HEK293 (cell line): ENCODE measurements around the gene FCER2.

ENCODE experiments used
- CTCF ChIA-PET: fragments of 350-600 bp; formaldehyde crosslinking; extraction: SDS; loops from one replicate; lab custom pipeline; 2021; ENCODE audit warnings: antibody characterized with exemption; lab: Yijun Ruan, JAX
- POLR2A ChIA-PET: fragments of 300-600 bp; formaldehyde crosslinking; extraction: SDS; loops from one replicate; lab custom pipeline; 2020; ENCODE audit warnings: antibody characterized with exemption, inconsistent platforms; lab: Yijun Ruan, JAX
- H3K27ac ChIP-seq: fragments of 200-500 bp; sonication (Bioruptor generic); 2 replicates; pipeline ENCODE4 v1.5.1; 2014; ENCODE audit warnings: low read depth, low read length, control low read depth, inconsistent platforms; ENCODE audit errors: extremely low read depth
- H3K36me3 ChIP-seq, 2 experiments: fragments of 200-500 bp in 1 of 2; sonication (Bioruptor generic) in 1 of 2; 1 replicate in 1 of 2; 2 replicates in 1 of 2; pipeline ENCODE4 v1.5.1; 2014 to 2017; ENCODE audit warnings: inconsistent platforms in 2 of 2, low read length in 2 of 2; ENCODE audit not compliant: control insufficient read depth in 2 of 2, insufficient read depth in 1 of 2
- H3K4me1 ChIP-seq: fragments of 200-500 bp; sonication (Bioruptor generic); 2 replicates; pipeline ENCODE4 v1.5.1; 2014; ENCODE audit warnings: mild to moderate bottlenecking, low read length, inconsistent platforms; ENCODE audit not compliant: control insufficient read depth, insufficient read depth
- H3K4me3 ChIP-seq: 2 replicates; pipeline ENCODE4 v1.5.1; 2011; ENCODE audit warnings: low read depth, mild to moderate bottlenecking, control low read depth, low read length, moderate library complexity
- H3K9me3 ChIP-seq: fragments of 200-500 bp; sonication (Bioruptor generic); 2 replicates; pipeline ENCODE4 v1.5.1; 2014; ENCODE audit warnings: low read depth, low read length, inconsistent platforms; ENCODE audit not compliant: control insufficient read depth, insufficient read depth
- EGR2 ChIP-seq: fragments of 450-650 bp; formaldehyde crosslinking; IDR thresholded peaks from 2 replicates; pipeline ENCODE4 v1.5.1; 2016; ENCODE audit warnings: low read depth, missing biosample characterization, missing genetic modification characterization
- GLI2 ChIP-seq: fragments of 450-650 bp; formaldehyde crosslinking; IDR thresholded peaks from 2 replicates; pipeline ENCODE4; 2017; ENCODE audit warnings: missing biosample characterization, missing genetic modification characterization, low read depth, borderline replicate concordance
- HOXD13 ChIP-seq: sonication (generic); formaldehyde crosslinking; IDR thresholded peaks from 2 replicates; pipeline ENCODE4 v1.8.0; 2022; ENCODE audit warnings: missing genetic modification reagents, borderline replicate concordance
- MEIS1 ChIP-seq: sonication (generic); formaldehyde crosslinking; IDR thresholded peaks from 2 replicates; pipeline ENCODE4 v1.8.1; 2022; ENCODE audit warnings: missing genetic modification reagents, mild to moderate bottlenecking, borderline replicate concordance
- OSR2 ChIP-seq: fragments of 450-650 bp; formaldehyde crosslinking; IDR thresholded peaks from 2 replicates; pipeline ENCODE4 v1.5.1; 2016; ENCODE audit warnings: missing biosample characterization, missing genetic modification characterization
- PRDM1 ChIP-seq: fragments of 450-650 bp; formaldehyde crosslinking; IDR thresholded peaks from 2 replicates; pipeline ENCODE4; 2016; ENCODE audit warnings: missing biosample characterization, missing genetic modification characterization
- SCRT1 ChIP-seq: fragments of 450-650 bp; formaldehyde crosslinking; IDR thresholded peaks from 2 replicates; pipeline ENCODE4 v1.5.1; 2016; ENCODE audit warnings: missing biosample characterization, missing genetic modification characterization, borderline replicate concordance
- ZBTB17 ChIP-seq: fragments of 450-650 bp; formaldehyde crosslinking; IDR thresholded peaks from 2 replicates; pipeline ENCODE4 v1.5.1; 2016; ENCODE audit warnings: missing biosample characterization, missing genetic modification characterization
- ZNF114 ChIP-seq: fragments of 450-650 bp; formaldehyde crosslinking; IDR thresholded peaks from 2 replicates; pipeline ENCODE4 v1.5.0; 2017; ENCODE audit warnings: missing biosample characterization, missing genetic modification characterization
- ZNF19 ChIP-seq: fragments of 450-650 bp; formaldehyde crosslinking; IDR thresholded peaks from 2 replicates; pipeline ENCODE4; 2016; ENCODE audit warnings: missing biosample characterization, missing genetic modification characterization, low read depth
- ZNF214 ChIP-seq: fragments of 450-650 bp; formaldehyde crosslinking; IDR thresholded peaks from 2 replicates; pipeline ENCODE4 v1.5.1; 2017; ENCODE audit warnings: missing biosample characterization, mild to moderate bottlenecking, missing genetic modification characterization, borderline replicate concordance
- ZNF266 ChIP-seq: fragments of 450-650 bp; formaldehyde crosslinking; IDR thresholded peaks from 2 replicates; pipeline ENCODE4 v1.5.1; 2016; ENCODE audit warnings: missing biosample characterization, missing genetic modification characterization, low read depth
- ZNF274 ChIP-seq, 2 experiments: fragments of 200-500 bp in 1 of 2; fragments of 450-650 bp in 1 of 2; sonication (Bioruptor generic) in 1 of 2; formaldehyde crosslinking in 1 of 2; IDR thresholded peaks; 2 replicates each; pipeline versions ENCODE4 v1.5.1 to v1.6.1; 2014 to 2016; ENCODE audit warnings: borderline replicate concordance in 1 of 2, inconsistent platforms in 1 of 2, low read length in 1 of 2, missing biosample characterization in 1 of 2, missing genetic modification characterization in 1 of 2
- ZNF292 ChIP-seq: fragments of 450-650 bp; formaldehyde crosslinking; IDR thresholded peaks from 2 replicates; pipeline ENCODE4 v1.5.1; 2016; ENCODE audit warnings: low read depth, missing biosample characterization, missing genetic modification characterization, borderline replicate concordance
- ZNF311 ChIP-seq: fragments of 450-650 bp; formaldehyde crosslinking; IDR thresholded peaks from 2 replicates; pipeline ENCODE4 v1.5.1; 2017; ENCODE audit warnings: missing biosample characterization, missing genetic modification characterization, borderline replicate concordance
- ZNF335 ChIP-seq: fragments of 450-650 bp; formaldehyde crosslinking; conservative IDR thresholded peaks from 2 replicates; pipeline ENCODE4 v1.5.1; 2016; ENCODE audit warnings: missing biosample characterization, missing genetic modification characterization
- ZNF354C ChIP-seq: fragments of 450-650 bp; formaldehyde crosslinking; IDR thresholded peaks from 2 replicates; pipeline ENCODE4 v1.5.1; 2016; ENCODE audit warnings: missing biosample characterization, missing genetic modification characterization, low read depth, borderline replicate concordance
- ZNF366 ChIP-seq: fragments of 450-650 bp; formaldehyde crosslinking; conservative IDR thresholded peaks from 2 replicates; pipeline ENCODE4 v1.5.1; 2016; ENCODE audit warnings: missing biosample characterization, missing genetic modification characterization
- ZNF501 ChIP-seq: fragments of 450-650 bp; formaldehyde crosslinking; IDR thresholded peaks from 2 replicates; pipeline ENCODE4 v1.5.1; 2016; ENCODE audit warnings: missing biosample characterization, missing genetic modification characterization
- ZNF558 ChIP-seq: fragments of 450-650 bp; formaldehyde crosslinking; IDR thresholded peaks from 2 replicates; pipeline ENCODE4 v1.5.1; 2016; ENCODE audit warnings: missing biosample characterization, missing genetic modification characterization
- ZNF560 ChIP-seq: fragments of 450-650 bp; formaldehyde crosslinking; IDR thresholded peaks from 2 replicates; pipeline ENCODE4 v1.5.1; 2017; ENCODE audit warnings: missing biosample characterization, missing genetic modification characterization, borderline replicate concordance
- ZNF585B ChIP-seq: fragments of 450-650 bp; formaldehyde crosslinking; IDR thresholded peaks from 2 replicates; pipeline ENCODE4 v1.5.1; 2016; ENCODE audit warnings: missing biosample characterization, missing genetic modification characterization
- ZNF596 ChIP-seq: fragments of 450-650 bp; IDR thresholded peaks from 2 replicates; pipeline ENCODE4 v1.5.0; 2018; ENCODE audit warnings: missing biosample characterization, mild to moderate bottlenecking, missing genetic modification characterization, moderate library complexity
- ZNF600 ChIP-seq: fragments of 450-650 bp; formaldehyde crosslinking; IDR thresholded peaks from 2 replicates; pipeline ENCODE4 v1.5.1; 2016; ENCODE audit warnings: missing biosample characterization, missing genetic modification characterization
- ZNF624 ChIP-seq: fragments of 450-650 bp; formaldehyde crosslinking; IDR thresholded peaks from 2 replicates; pipeline ENCODE4 v1.5.1; 2017; ENCODE audit warnings: missing biosample characterization, missing genetic modification characterization
- ZNF626 ChIP-seq: fragments of 450-650 bp; sonication (Bioruptor Pico); formaldehyde crosslinking; IDR thresholded peaks from 2 replicates; pipeline ENCODE4 v1.5.1; 2018; ENCODE audit warnings: missing biosample characterization, missing genetic modification characterization, inconsistent platforms
- ZNF664 ChIP-seq: fragments of 450-650 bp; formaldehyde crosslinking; IDR thresholded peaks from 2 replicates; pipeline ENCODE4 v1.5.1; 2016; ENCODE audit warnings: missing biosample characterization, missing genetic modification characterization
- ZNF76 ChIP-seq: fragments of 450-650 bp; formaldehyde crosslinking; IDR thresholded peaks from 2 replicates; pipeline ENCODE4; 2016; ENCODE audit warnings: low read depth, missing biosample characterization, missing genetic modification characterization, borderline replicate concordance

The FCER2 gene

GRCh38 chr19:7645656-7646425 lies 56.1 kb downstream of the FCER2 start:
- Histone ChIP-seq H3K27ac (no peak overlapping the region), H3K9me3 (no peaks in the 10 kb centered on the region), H3K36me3 (peaks cover 0 to 8% of the 10 kb centered on the region in 2 experiments; a peak in 1 of 3 replicates), H3K4me3 (no peak overlapping the region), H3K4me1 (no peaks in the 10 kb centered on the region)
- CTCF ChIA-PET, result interaction anchor here (0.6 kb wide), 1 partner anchor 156 kb away, joined by 3 read pairs; no protein-coding TSS in a partner anchor
- POLR2A ChIA-PET, result interaction anchor here (0.6 kb wide), 1 partner anchor 305 kb away, joined by 3 read pairs; no protein-coding TSS in a partner anchor
- no peak for TF ChIP-seq GLI2 (tag by site-specific recombination)
- no peak for TF ChIP-seq ZNF114 (tag by site-specific recombination)
- TF ChIP-seq ZNF19, result no peak
- TF ChIP-seq ZNF600 (tag by site-specific recombination), result no peak
- TF ChIP-seq ZNF311 (tag by site-specific recombination), result no peak
- no peak for TF ChIP-seq ZNF274 (IDR thresholded peaks at IDR 0.05; ENCODE audit: low read length)
- TF ChIP-seq ZNF274 (tag by site-specific recombination; IDR thresholded peaks at IDR 0.05; ENCODE audit: borderline replicate concordance), result no peak
- TF ChIP-seq OSR2 (tag by site-specific recombination), result no peak
- no peak for TF ChIP-seq ZNF624 (tag by site-specific recombination)
- no peak for TF ChIP-seq EGR2 (tag by site-specific recombination)
- TF ChIP-seq ZNF596 (tag by site-specific recombination), result peak; percentile 50; the same call in 1 of the 2 replicates
- peak; percentile 57 for TF ChIP-seq ZNF366 (tag by site-specific recombination)
- no peak for TF ChIP-seq ZNF585B (tag by site-specific recombination)
- peak; percentile 97 for TF ChIP-seq PRDM1 (tag by site-specific recombination)
- TF ChIP-seq ZBTB17 (tag by site-specific recombination), result 0 out of 2 replicates have a peak, but pooled peaks have one; percentile 24
- no peak for TF ChIP-seq ZNF664 (tag by site-specific recombination)
- TF ChIP-seq ZNF558 (tag by site-specific recombination), result no peak
- no peak for TF ChIP-seq ZNF626 (tag by site-specific recombination)

GRCh38 chr19:7645163-7645562 lies 56.8 kb downstream of the FCER2 start:
- H3K4me1 ChIP-seq, result no peaks in the 10 kb centered on the region
- no peaks in the 10 kb centered on the region for H3K9me3 ChIP-seq
- peaks cover 3 to 11% of the 10 kb centered on the region in 2 experiments; a peak in 2 of 3 replicates for H3K36me3 ChIP-seq
- H3K27ac ChIP-seq, result no peak overlapping the region
- CTCF ChIA-PET, result interaction anchor here (0.5 to 1.3 kb wide), 3 partner anchors 8 to 77 kb away, joined by 3 to 7 read pairs (median 3); no protein-coding TSS in a partner anchor
- H3K4me3 ChIP-seq, result no peak overlapping the region
- POLR2A ChIA-PET, result interaction anchor here (0.6 kb wide), 3 partner anchors 11 to 306 kb away, joined by 3 to 7 read pairs (median 4); no protein-coding TSS in a partner anchor
- TF ChIP-seq ZNF600 (tag by site-specific recombination) (peak; percentile 34; the same call in 1 of the 2 replicates), ZNF266 (tag by site-specific recombination) (no peak)

GRCh38 chr19:7644550-7644877 lies 57.4 kb downstream of the FCER2 start:
- no peak overlapping the region for H3K27ac ChIP-seq
- no peak overlapping the region for H3K4me3 ChIP-seq
- TF ChIP-seq ZNF76 (tag by site-specific recombination) (no peak), ZBTB17 (tag by site-specific recombination) (no peak), ZNF560 (tag by site-specific recombination) (no peak), ZNF501 (tag by site-specific recombination) (no peak), ZNF292 (tag by site-specific recombination) (no peak), HOXD13 (CRISPR knock-in tag) (no peak), ZNF114 (tag by site-specific recombination) (no peak), MEIS1 (CRISPR knock-in tag) (no peak), ZNF214 (tag by site-specific recombination) (no peak), ZNF335 (tag by site-specific recombination) (no peak), SCRT1 (tag by site-specific recombination) (no peak), ZNF354C (tag by site-specific recombination) (no peak)
- H3K36me3 ChIP-seq, result peaks cover 7 to 17% of the 10 kb centered on the region in 2 experiments; a peak in 2 of 3 replicates
- no peaks in the 10 kb centered on the region for H3K9me3 ChIP-seq
- no peaks in the 10 kb centered on the region for H3K4me1 ChIP-seq
- POLR2A ChIA-PET, result interaction anchor here (0.6 kb wide), 1 partner anchor 12 kb away, joined by 7 read pairs; no protein-coding TSS in a partner anchor
- CTCF ChIA-PET, result interaction anchor here (1.1 to 1.3 kb wide), 2 partner anchors 17 to 76 kb away, joined by 3 to 7 read pairs; no protein-coding TSS in a partner anchor
